Breast epithelium (tissue), 3 donors: ENCODE measurements around the gene ZDHHC21.

ENCODE experiments used
- CTCF ChIP-seq, 3 donors: fragments of 450-650 bp; IDR thresholded peaks; one replicate each; pipeline ENCODE4 v1.5.1; 2016 to 2017; ENCODE audit warnings: antibody characterized with exemption in 3 of 3, mild to moderate bottlenecking in 3 of 3, moderate library complexity in 3 of 3
- POLR2A ChIP-seq: fragments of 450-650 bp; IDR thresholded peaks from one replicate; pipeline ENCODE4 v1.6.1; 2016; ENCODE audit warnings: antibody characterized with exemption, mild to moderate bottlenecking, moderate library complexity

- TF ChIP-seq CTCF (IDR thresholded peaks at IDR 0.05), result no peak
- TF ChIP-seq POLR2A, result no peak
Observed at GRCh38 chr9:14719231-14719923, 26.1 kb upstream of the ZDHHC21 start.
